SU-DHL-6 (cell line): Measurements from ENCODE around the gene IL13RA2.

ENCODE experiments used
- H2AFZ ChIP-seq: fragments of 200-600 bp; sonication (generic); 2 replicates; pipeline ENCODE4 v1.6.1; 2014; ENCODE audit warnings: low read depth, mild to moderate bottlenecking, moderate library complexity, mixed read lengths, antibody characterized with exemption, low read length; ENCODE audit not compliant: severe bottlenecking
- H3F3A ChIP-seq: fragments of 200-600 bp; shearing (Covaris generic); 2 replicates; pipeline ENCODE4 v1.6.0; 2016; ENCODE audit warnings: antibody characterized with exemption, mild to moderate bottlenecking; ENCODE audit not compliant: insufficient read depth
- H3K27ac ChIP-seq: fragments of 200-600 bp; sonication (generic); 2 replicates; pipeline ENCODE4 v1.5.1; 2016; ENCODE audit warnings: low read depth, mild to moderate bottlenecking, low read length, moderate library complexity, mixed read lengths
- H3K27me3 ChIP-seq: fragments of 200-600 bp; sonication (generic), shearing (Covaris generic); 2 replicates; pipeline ENCODE4 v1.6.0; 2014; ENCODE audit warnings: mild to moderate bottlenecking, low read length
- H3K36me3 ChIP-seq: fragments of 200-600 bp; sonication (generic); 2 replicates; pipeline ENCODE4 v1.6.1; 2014; ENCODE audit warnings: mild to moderate bottlenecking, low read length, mixed read lengths
- H3K4me2 ChIP-seq: fragments of 300-600, 200-600 bp; shearing (Covaris generic), sonication (generic); 2 replicates; pipeline ENCODE4 v1.6.0; 2014; ENCODE audit warnings: low read length, low read depth, mild to moderate bottlenecking; ENCODE audit not compliant: poor library complexity, severe bottlenecking
- H3K4me3 ChIP-seq: fragments of 200-600 bp; sonication (generic); 2 replicates; pipeline ENCODE4 v1.5.1; 2014; ENCODE audit warnings: antibody characterized with exemption, low read length, mild to moderate bottlenecking, mixed read lengths; ENCODE audit not compliant: insufficient read depth, poor library complexity, severe bottlenecking
- H3K79me2 ChIP-seq: fragments of 200-600 bp; sonication (generic); 2 replicates; pipeline ENCODE4 v1.6.1; 2014; ENCODE audit warnings: mild to moderate bottlenecking, low read length, moderate library complexity; ENCODE audit not compliant: insufficient read depth
- H3K9ac ChIP-seq: fragments of 200-600 bp; sonication (generic); 2 replicates; pipeline ENCODE4 v1.7.0; 2014; ENCODE audit warnings: mild to moderate bottlenecking, low read length
- H3K9me2 ChIP-seq: fragments of 200-600 bp; sonication (generic); replicated peaks from 2 replicates; pipeline ENCODE4 v1.6.1; 2014; ENCODE audit warnings: low read length; ENCODE audit not compliant: insufficient read depth
- H3K9me3 ChIP-seq: fragments of 200-600 bp; sonication (generic); 2 replicates; pipeline ENCODE4 v1.6.1; 2014; ENCODE audit warnings: low read length, mixed read lengths; ENCODE audit not compliant: insufficient read depth
- H4K20me1 ChIP-seq: fragments of 200-600 bp; sonication (generic); 2 replicates; pipeline ENCODE4 v1.6.1; 2014; ENCODE audit warnings: low read depth, mild to moderate bottlenecking, antibody characterized with exemption, low read length, moderate library complexity, mixed read lengths
- EZH2phosphoT487 ChIP-seq: fragments of 200-600 bp; sonication (generic), shearing (Covaris generic); conservative IDR thresholded peaks from 2 replicates; pipeline ENCODE4 v1.6.1; 2018; ENCODE audit warnings: mild to moderate bottlenecking, antibody characterized with exemption, low read length, moderate library complexity, mixed read lengths
- TF ChIP-seq, protein P1 (sequence below): fragments of 200-600 bp; sonication (generic); IDR thresholded peaks from one replicate; pipeline ENCODE4 v1.5.1; 2017; ENCODE audit warnings: antibody characterized with exemption, mild to moderate bottlenecking, low read length, moderate library complexity; ENCODE audit not compliant: insufficient read depth, poor library complexity, severe bottlenecking

The IL13RA2 gene

DNA sequence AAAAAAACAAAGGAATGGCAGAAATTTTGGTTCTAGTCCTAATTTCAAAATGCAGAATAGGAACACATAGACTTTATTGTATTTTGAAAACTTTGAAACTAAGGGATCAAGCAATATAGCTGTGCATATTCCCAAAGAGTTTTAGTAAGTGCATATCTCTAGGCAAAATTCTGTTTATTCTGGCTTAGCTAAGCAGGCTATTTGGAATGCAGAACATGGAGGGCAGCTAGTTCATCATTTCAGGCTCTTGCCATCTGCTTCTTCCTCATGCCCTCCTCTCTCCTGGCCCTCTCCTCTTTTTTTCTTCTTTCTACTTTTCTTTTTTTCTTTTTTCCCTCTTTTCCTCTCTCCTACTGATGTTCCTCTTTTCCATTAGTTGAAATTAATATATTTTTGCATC is 12.0 kb upstream of the IL13RA2 start:
- no peaks in the 10 kb centered on the region for H3K79me2 ChIP-seq
- H3F3A ChIP-seq = no peaks in the 10 kb centered on the region
- H3K9ac ChIP-seq = no peak overlapping the region
- TF ChIP-seq, protein P1, sequence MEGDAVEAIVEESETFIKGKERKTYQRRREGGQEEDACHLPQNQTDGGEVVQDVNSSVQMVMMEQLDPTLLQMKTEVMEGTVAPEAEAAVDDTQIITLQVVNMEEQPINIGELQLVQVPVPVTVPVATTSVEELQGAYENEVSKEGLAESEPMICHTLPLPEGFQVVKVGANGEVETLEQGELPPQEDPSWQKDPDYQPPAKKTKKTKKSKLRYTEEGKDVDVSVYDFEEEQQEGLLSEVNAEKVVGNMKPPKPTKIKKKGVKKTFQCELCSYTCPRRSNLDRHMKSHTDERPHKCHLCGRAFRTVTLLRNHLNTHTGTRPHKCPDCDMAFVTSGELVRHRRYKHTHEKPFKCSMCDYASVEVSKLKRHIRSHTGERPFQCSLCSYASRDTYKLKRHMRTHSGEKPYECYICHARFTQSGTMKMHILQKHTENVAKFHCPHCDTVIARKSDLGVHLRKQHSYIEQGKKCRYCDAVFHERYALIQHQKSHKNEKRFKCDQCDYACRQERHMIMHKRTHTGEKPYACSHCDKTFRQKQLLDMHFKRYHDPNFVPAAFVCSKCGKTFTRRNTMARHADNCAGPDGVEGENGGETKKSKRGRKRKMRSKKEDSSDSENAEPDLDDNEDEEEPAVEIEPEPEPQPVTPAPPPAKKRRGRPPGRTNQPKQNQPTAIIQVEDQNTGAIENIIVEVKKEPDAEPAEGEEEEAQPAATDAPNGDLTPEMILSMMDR = no peak
- no peak for TF ChIP-seq EZH2phosphoT487
- H4K20me1 ChIP-seq = no peaks in the 10 kb centered on the region
- H3K27me3 ChIP-seq = no peaks in the 10 kb centered on the region
- no peak overlapping the region for H3K27ac ChIP-seq
- no peak overlapping the region for H3K4me3 ChIP-seq
- no peaks in the 10 kb centered on the region for H3K36me3 ChIP-seq
- no peak overlapping the region for H3K4me2 ChIP-seq
- no peaks in the 10 kb centered on the region for H3K9me3 ChIP-seq
- H2AFZ ChIP-seq = no peak overlapping the region
- H3K9me2 ChIP-seq = no peaks in the 10 kb centered on the region

DNA sequence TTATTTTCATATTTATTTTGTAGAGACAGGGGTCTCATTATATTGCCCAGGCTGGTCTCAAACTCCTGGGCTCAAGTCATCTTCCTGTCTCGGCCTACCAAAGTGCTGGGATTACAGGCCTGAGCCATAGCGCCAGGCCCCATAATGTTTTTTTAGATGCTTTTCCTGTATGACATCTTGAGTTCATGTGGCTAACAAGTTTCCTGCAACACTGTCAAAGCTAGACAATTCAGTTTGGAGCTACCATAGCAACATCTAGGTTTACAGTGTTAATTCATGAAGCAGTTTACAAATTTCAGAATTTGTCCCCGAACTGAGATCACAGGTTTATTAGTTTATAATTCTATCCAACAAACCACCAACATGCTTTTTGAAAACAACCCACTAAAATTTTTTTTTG is 6.4 kb upstream of the IL13RA2 start:
- no peak overlapping the region for H2AFZ ChIP-seq
- H3K79me2 ChIP-seq = no peaks in the 10 kb centered on the region
- no peak overlapping the region for H3K9ac ChIP-seq
- H3K4me2 ChIP-seq = no peak overlapping the region
- H3K36me3 ChIP-seq = no peaks in the 10 kb centered on the region
- H3F3A ChIP-seq = no peaks in the 10 kb centered on the region
- no peaks in the 10 kb centered on the region for H4K20me1 ChIP-seq
- no peaks in the 10 kb centered on the region for H3K9me3 ChIP-seq
- no peaks in the 10 kb centered on the region for H3K9me2 ChIP-seq
- no peak overlapping the region for H3K4me3 ChIP-seq
- no peak overlapping the region for H3K27ac ChIP-seq
- TF ChIP-seq, protein P1 = no peak
- TF ChIP-seq EZH2phosphoT487 = no peak
- H3K27me3 ChIP-seq = no peaks in the 10 kb centered on the region

DNA sequence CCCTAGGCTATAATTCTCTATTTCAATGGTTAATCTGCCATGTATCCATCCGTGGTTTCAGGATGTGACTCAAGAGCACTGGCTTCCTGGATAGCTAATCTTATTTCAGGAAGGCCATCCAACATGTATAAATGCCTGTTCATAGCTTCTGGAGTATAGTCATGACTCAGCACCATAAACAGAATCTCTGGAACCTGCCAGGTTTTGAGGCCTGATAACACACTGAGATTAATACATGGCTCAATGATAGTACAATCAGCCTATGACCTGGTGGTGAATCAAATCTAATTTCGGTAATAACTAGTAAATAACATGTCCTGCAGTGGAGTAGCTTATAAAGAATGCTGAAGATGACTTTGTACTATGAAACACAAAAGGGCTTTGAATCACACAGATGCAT is 5.7 kb upstream of the IL13RA2 start:
- Histone ChIP-seq H3K79me2 (no peaks in the 10 kb centered on the region), H3K9ac (no peak overlapping the region), H3K36me3 (no peaks in the 10 kb centered on the region), H3K27ac (no peak overlapping the region), H3K4me3 (no peak overlapping the region), H3F3A (no peaks in the 10 kb centered on the region), H3K9me2 (no peaks in the 10 kb centered on the region), H3K9me3 (no peaks in the 10 kb centered on the region), H4K20me1 (no peaks in the 10 kb centered on the region), H3K27me3 (no peaks in the 10 kb centered on the region), H3K4me2 (no peak overlapping the region), H2AFZ (no peak overlapping the region)
- TF ChIP-seq, protein P1 = no peak
- no peak for TF ChIP-seq EZH2phosphoT487
